ENCODE data around the gene FOCAD.

FOCAD gene

GRCh38 chr9:20734275-20734674 is 50.2 kb downstream of the FOCAD start:
- no peak for DNase-seq (ENCODE audit: low read depth)

GRCh38 chr9:20740304-20740703 is 56.2 kb downstream of the FOCAD start:
- no peak for DNase-seq (ENCODE audit: low read depth)

DNA sequence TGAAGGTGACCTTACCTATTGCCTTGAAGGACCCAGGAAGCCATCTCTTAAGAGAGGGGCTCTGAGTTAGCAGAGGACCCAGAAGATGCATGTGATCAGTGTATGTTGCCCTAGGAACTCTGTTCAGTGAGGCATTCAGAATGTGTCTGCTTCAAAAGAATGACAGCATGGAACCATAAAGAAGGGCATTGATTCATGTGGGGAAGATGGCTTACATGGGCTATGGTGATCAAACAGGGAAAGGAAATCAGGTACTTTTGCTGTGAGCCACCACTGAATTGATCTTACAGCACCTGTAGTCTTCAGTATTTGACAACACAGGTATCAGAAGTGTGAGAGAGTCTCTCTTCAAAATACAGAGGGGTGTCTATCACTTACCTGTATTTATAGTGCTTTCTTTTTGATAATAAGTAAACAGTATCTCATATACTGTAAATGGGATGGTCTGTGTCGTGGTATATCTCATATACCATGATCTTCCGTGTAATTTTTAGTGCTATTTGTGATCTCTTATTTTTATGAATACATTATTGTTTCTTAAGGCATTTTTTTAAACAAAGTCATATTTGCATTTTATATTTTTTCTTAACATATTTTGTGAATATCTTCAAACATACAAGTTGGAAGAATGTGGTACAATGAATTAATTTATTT is 57.0 kb downstream of the FOCAD start:
- DNase-seq (ENCODE audit: low read depth), result no peak

GRCh38 chr9:20742833-20743232 is 58.8 kb downstream of the FOCAD start:
- no peak for DNase-seq (ENCODE audit: low read depth)

GRCh38 chr9:20744036-20744630 is 60.1 kb downstream of the FOCAD start:
- no peak for DNase-seq (ENCODE audit: low read depth)

DNA sequence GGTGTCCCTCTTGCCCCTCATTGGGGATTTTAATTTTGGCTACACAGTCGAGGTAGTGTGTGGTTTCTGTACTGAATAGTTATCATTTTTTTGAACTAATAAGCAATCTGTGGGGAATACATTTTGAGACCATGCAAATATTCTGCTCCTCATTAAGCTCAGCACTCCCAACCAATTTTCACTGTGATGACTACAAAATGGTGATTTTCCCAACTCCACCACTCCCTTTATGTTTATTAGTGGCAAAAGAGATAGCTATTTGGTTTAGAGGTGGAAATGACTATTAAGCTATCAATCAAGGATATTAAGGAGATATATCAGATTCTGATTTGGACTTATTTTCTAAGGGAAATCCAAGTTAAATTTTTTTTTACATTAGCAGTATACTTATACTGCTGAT is 62.9 kb downstream of the FOCAD start:
- no peak for DNase-seq (ENCODE audit: low read depth)

GRCh38 chr9:20749496-20750198 is 65.6 kb downstream of the FOCAD start:
- no peak for DNase-seq (ENCODE audit: low read depth)

DNA sequence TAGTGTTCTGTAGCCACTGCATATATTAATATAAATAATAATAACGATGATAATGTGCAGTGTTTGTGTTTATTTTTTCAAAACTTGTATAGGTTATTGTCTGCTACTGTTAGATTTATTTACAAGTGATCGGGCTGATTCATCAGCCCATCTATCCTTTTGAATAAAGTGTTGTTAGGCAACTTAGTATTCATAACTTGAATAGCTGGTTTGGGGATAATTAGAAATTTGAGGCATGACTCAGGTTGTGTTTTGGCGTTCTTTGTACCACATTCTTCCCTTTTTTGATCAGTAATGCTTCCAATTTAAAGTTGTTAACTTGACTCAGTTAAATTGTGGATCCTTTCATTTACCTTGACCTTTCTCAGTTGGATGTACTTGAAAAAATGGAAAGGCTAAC is 69.7 kb downstream of the FOCAD start:
- DNase-seq (ENCODE audit: low read depth), result no peak

GRCh38 chr9:20754556-20754955 is 70.5 kb downstream of the FOCAD start:
- no peak for DNase-seq (ENCODE audit: low read depth)

- DNase-seq (ENCODE audit: low read depth), result no peak
Measured at GRCh38 chr9:20760246-20760891, 76.3 kb downstream of the FOCAD start.

DNA sequence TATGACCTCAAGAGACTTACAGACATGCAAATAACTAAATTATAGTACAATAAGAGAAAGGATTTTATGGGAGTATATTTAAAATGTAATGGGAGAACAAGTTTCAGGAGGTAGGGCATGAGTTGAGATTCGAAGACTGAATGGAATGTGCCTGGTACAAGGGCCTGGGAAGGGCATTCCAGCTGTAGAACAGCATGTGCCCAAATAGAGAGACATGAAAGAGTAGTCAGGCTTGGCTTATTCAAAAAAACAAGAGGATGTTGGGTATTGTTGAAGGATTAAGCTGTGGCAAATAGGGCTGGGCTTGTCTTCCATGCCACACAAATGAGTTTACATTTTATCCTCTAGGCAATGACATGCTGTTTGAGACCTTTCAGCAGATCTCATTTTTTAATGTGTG is 86.9 kb downstream of the FOCAD start:
- DNase-seq (ENCODE audit: low read depth), result no peak

DNA sequence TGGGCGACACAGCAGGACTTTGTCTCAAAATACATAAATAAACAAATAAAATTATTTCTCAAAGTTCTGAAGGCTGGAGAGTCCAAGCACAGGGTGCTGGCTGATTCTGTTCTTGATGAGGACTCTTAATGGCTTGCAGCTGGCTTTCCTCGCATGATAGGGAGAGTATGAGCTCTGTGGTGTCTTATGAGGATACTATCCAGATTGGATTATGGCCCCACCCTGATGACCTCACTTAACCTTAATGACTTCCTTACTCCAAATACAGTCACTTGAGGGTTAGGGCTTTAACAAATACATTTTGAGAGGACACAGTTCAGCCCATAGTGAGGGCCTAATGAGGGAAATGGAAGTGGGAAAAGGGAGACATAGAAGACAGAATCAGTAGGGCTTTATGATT is 87.7 kb downstream of the FOCAD start:
- no peak for DNase-seq (ENCODE audit: low read depth)

DNA sequence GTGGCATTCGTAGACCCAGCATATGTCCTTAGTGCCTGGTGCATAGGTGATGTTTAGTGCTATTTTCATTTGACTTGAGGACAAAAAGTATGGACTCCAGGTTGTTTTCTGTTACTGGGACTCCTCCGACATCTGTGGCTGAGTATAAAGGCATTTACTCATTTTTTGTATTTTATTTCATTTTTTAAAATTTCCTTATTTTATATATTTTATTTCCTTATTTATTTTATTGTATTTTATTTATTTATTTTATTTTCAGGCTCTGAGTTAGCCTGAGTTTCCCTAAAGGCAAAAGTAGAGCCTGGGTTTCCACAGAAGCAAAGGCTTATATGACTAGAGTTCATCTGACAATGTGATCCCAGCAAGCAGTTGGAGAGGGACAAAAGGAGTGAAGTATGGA is 91.6 kb downstream of the FOCAD start:
- no peak for DNase-seq (ENCODE audit: low read depth)

GRCh38 chr9:20781092-20781491 is 97.0 kb downstream of the FOCAD start:
- no peak for DNase-seq (ENCODE audit: low read depth)

DNA sequence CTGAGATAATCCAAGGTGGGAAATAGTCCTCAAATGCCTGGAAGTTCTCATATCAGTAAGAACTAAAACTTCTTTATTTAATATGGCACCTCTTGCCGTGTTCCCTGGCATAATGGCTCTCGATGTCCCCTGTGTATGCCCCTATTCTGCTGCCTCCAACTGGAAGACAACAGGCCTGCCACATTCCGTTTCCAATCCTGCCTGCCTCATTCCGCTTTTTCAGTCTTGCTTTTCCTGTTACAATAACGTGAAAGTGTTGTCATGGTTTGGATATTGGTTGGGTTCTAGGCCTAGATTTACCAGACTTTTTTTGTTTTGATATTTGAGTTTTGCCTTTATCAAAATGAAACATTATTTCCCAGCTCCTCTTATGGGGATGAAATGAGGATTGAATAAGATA is 98.2 kb downstream of the FOCAD start:
- DNase-seq (ENCODE audit: low read depth), result no peak

GRCh38 chr9:20783057-20784038 is 99.3 kb downstream of the FOCAD start:
- no peak for DNase-seq (ENCODE audit: low read depth)

GRCh38 chr9:20784196-20784595 is 100.1 kb downstream of the FOCAD start:
- DNase-seq (ENCODE audit: low read depth), result no peak

- no peak for DNase-seq (ENCODE audit: low read depth)
Measured at GRCh38 chr9:20786807-20787206, 102.7 kb downstream of the FOCAD start.

GRCh38 chr9:20788526-20789451 is 104.7 kb downstream of the FOCAD start:
- DNase-seq (ENCODE audit: low read depth), result no peak

DNA sequence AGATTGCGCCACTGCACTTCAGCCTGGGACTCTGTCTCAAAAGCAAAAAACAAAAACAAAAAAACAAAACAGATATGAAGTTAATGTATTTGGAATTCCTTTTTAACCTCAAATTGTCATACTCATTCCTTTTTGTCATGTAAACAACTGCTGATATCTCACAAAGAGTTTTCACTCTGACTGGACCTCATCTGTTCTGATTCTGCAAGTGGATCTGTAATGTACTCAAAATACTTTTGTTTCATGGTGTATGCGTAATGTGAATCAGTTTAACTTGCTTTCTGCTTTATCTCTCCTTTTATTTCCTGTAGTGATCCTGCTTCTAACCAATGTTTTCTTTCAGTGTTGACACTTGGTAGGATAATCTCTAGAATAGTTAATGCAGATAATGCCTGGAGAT is 106.7 kb downstream of the FOCAD start:
- DNase-seq (ENCODE audit: low read depth), result no peak

DNA sequence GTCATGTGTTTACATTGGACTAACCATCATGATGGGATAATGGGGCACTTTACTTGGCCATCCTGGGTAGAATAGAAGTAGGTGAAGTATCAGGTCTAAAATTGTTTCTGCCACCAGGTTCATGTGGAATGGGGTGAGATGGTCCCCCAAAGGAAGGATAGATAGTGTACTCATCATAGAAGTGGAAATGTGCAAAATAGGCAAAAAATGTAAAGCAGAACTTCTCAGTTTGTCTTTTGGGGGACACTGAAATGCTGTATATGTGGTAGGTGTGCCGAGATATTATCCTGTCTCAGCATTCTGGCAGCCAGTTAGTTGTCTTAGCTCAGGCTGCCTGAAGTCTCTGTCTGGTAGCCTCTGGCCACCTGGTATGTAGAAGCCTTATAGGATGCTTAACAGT is 107.6 kb downstream of the FOCAD start:
- no peak for DNase-seq (ENCODE audit: low read depth)

Data from T-helper 22 cell (primary cell).